GM12801 (cell line): Measurements from ENCODE around the gene SMARCA4.

Source experiments
- CTCF ChIP-seq: IDR thresholded peaks from one replicate; pipeline ENCODE4 v1.5.1; 2011; ENCODE audit warnings: control low read depth; ENCODE audit not compliant: insufficient read length; ENCODE audit errors: extremely low read depth

SMARCA4 gene

GRCh38 chr19:11020982-11021759, 60.3 kb downstream of the SMARCA4 start:
- TF ChIP-seq CTCF, result no peak

- no peak for TF ChIP-seq CTCF
Measured at GRCh38 chr19:11021760-11022144, 60.9 kb downstream of the SMARCA4 start.

GRCh38 chr19:11023016-11023415, 62.2 kb downstream of the SMARCA4 start:
- no peak for TF ChIP-seq CTCF

GRCh38 chr19:11023710-11024109, 62.9 kb downstream of the SMARCA4 start:
- no peak for TF ChIP-seq CTCF

GRCh38 chr19:11024259-11024658, 63.4 kb downstream of the SMARCA4 start:
- TF ChIP-seq CTCF, result no peak

- no peak for TF ChIP-seq CTCF
Measured at GRCh38 chr19:11025006-11025405, 64.2 kb downstream of the SMARCA4 start.

- TF ChIP-seq CTCF, result no peak
Measured at GRCh38 chr19:11025445-11025844, 64.6 kb downstream of the SMARCA4 start.
